ENCODE results near the gene SPOP.

SPOP gene

DNA sequence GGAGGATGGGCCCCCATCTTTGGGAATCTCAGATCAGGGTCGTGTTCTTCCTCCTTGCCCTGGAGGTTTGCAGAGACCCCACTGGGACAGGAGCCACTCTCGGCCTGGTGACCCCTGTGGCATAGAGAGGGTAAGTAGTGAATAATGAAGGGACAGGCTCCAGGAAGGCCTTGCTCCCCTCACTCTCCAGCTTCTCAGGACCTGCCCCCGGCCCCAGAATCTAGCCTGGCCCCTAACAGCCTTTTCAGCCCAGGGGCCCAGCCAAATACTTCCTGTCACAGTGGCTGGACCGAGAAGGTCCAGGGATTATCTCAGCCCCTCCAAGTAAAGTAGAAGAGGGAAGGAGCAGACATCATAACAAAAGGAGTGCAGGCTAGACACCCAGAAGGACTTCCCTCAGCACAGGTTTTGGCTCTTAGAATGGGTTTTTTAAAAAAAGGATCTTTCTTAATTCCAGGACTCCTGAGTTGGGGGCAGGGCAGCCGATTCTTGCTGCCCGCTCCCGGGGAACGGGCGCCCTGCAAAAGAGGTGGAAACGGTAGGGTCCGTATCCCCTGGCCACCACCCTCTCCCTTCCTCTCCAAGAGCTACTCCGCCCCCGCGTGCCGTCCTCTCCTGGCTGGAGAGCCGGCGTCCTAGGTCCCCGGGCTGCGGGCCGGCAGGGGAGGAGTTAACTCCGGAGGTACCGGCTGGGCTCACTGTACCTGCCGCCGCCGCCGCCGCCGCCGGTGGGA, 102.8 kb downstream of the SPOP start:
- TF ChIP-seq CTCF (IDR thresholded peaks at IDR 0.05; ENCODE audit: low read depth, low read length), result no peak

DNA sequence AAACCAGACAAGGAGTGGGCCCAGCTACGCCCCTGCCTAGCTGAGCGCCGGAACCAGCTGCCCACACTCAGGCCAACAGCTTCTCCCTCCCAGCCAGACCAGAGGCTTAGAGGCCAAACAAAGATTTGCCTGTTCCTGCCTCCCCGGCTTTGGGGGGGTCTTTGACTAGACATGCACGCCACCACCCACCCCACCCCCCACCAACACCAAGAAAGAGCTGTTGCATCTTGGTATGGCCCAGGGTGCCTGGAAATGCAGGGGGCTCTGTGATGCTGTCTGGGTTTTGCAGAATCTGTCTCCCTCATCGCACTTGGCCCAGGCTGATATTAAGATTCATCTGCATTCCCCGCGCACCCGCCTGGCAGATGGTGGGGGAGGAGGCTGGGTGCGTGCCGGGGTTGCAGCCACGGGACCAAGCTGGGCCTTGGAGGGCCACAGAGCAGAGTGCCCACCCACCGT, 103.5 kb downstream of the SPOP start:
- no peak for TF ChIP-seq CTCF (IDR thresholded peaks at IDR 0.05; ENCODE audit: low read depth, low read length)
- H3K4me3 ChIP-seq (ENCODE audit: low read depth, low read length), result no peak overlapping the region

More for the DNA sequence above, 102.8 kb downstream of the SPOP start:
- no peak overlapping the region for H3K4me3 ChIP-seq (ENCODE audit: low read depth, low read length)

- no peak overlapping the region for H3K4me3 ChIP-seq (ENCODE audit: low read depth, low read length)
- no peak for TF ChIP-seq CTCF (IDR thresholded peaks at IDR 0.05; ENCODE audit: low read depth, low read length)
These were observed 104.2 kb downstream of the SPOP start for GRCh38 chr17:49573510-49574322.

- no peak for TF ChIP-seq CTCF (IDR thresholded peaks at IDR 0.05; ENCODE audit: low read depth, low read length)
- H3K4me3 ChIP-seq (ENCODE audit: low read depth, low read length), result no peak overlapping the region
These were observed 105.0 kb downstream of the SPOP start for GRCh38 chr17:49572806-49573420.

DNA sequence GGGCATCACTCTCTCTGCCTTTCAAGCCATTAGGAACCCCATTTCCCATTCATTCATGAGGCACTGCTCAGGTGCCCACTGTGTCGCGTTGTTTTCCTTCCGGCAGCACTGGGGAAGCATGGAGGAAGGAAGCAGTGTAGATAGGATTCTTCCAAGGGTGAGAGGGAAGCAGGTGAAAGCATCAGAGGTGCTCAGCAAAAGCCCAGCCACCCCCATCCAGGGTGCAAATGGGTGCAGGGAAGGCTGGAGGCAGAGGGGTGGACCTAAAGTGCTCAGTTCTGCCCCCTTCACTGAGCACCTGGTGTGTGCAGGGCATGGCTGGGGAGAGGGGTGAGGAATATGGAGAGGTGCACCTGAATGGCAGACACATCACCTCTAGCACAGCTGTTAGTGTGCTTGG, 105.7 kb downstream of the SPOP start:
- TF ChIP-seq CTCF (IDR thresholded peaks at IDR 0.05; ENCODE audit: low read depth, low read length), result no peak

DNA sequence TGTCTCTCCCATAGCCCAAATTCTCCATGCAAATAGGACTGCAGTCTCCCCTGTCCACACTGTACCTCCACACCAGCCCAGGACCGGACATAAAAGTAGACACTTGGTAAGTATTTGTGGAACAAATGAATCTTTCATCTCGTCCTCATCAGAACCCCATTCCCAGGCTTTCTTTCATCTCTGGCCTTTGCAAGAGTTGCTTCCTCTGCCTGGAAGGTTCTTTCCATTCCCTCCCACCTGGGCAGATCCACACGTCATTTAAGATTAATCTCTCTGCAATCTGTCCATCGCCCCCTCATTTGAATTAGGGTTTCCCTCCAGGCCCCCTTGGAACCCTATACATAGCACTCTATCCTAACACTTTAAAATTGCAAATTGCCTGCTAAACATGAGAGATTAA, 106.1 kb downstream of the SPOP start:
- H3K4me3 ChIP-seq (ENCODE audit: low read depth, low read length), result no peak overlapping the region
- TF ChIP-seq CTCF (IDR thresholded peaks at IDR 0.05; ENCODE audit: low read depth, low read length), result no peak

More for the DNA sequence above, 105.7 kb downstream of the SPOP start:
- H3K4me3 ChIP-seq (ENCODE audit: low read depth, low read length), result no peak overlapping the region

Data from WI38 (cell line).